ENCODE results near the gene IFT20.

Gene IFT20

DNA sequence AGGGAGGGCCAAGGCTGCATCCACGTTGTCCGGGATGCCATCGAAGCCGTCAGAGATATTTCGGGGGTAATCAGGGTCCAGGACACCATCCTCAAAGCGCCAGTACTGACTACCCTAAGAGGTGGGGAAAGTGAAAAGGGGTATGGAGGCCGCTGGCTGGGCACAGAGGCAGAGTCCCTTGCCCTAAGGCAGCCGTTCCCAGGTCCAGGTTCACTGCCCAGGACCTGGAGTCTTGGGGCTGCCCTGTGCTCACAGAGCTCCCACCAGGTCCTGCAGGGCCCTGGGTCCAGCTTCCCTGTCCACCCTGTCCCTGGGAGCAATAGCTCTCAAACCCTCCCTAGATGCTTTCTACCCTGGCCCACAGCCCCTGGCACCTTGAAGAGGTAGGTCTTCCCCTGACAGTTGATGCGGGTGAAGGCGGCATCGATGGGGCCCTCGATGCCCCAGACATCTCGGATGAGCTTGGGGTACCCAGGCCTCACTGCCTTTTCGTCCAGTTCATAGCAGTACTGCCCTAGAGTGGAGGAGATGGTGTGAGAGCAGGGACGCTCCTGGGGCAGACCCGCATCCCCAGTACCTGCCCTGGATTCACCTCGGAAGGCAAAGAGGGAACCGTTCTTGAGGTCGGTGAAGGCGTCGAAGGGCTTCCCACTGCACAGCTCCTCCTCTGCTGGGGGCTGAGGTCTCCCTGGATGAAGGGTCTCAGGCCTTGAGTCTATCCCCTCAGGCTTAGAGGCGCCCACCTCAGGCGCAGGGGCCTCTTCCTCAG lies 33.8 kb upstream of the IFT20 start:
- no peak for DNase-seq (ENCODE audit: low read depth)
- TF ChIP-seq, protein P1, sequence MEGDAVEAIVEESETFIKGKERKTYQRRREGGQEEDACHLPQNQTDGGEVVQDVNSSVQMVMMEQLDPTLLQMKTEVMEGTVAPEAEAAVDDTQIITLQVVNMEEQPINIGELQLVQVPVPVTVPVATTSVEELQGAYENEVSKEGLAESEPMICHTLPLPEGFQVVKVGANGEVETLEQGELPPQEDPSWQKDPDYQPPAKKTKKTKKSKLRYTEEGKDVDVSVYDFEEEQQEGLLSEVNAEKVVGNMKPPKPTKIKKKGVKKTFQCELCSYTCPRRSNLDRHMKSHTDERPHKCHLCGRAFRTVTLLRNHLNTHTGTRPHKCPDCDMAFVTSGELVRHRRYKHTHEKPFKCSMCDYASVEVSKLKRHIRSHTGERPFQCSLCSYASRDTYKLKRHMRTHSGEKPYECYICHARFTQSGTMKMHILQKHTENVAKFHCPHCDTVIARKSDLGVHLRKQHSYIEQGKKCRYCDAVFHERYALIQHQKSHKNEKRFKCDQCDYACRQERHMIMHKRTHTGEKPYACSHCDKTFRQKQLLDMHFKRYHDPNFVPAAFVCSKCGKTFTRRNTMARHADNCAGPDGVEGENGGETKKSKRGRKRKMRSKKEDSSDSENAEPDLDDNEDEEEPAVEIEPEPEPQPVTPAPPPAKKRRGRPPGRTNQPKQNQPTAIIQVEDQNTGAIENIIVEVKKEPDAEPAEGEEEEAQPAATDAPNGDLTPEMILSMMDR (IDR thresholded peaks at IDR 0.05; ENCODE audit: control insufficient read depth, insufficient read depth, low read depth, low read length, missing control alignments) = no peak
- no peak overlapping the region for H3K4me3 ChIP-seq (ENCODE audit: control insufficient read depth, low read depth, low read length)

DNA sequence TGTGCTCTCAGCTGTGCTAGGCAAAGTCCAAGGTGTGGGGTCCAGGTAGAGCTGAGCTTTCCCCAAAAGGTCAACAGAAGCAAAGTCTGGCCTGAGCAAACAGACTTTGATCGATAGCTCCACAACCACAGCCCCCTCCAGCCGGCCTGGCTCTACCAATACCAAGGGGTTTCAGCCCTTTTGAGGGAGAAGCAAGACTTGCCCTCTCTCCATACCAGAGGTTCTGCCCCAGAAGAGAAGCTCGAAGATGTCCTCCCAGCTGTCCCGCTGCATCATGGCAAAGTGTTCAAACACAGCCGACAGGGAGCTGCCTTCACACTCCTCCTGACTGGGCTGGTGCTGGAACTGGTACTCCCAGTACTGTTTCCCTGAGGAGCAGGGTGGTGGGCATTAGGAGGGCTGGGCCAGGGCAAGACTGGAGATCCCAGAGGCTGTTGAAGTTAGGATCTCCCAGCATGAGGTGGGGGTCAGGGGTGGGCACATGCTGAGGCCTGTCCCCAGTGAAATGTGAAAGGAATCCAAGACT lies 33.1 kb upstream of the IFT20 start:
- H3K4me3 ChIP-seq (ENCODE audit: control insufficient read depth, low read depth, low read length) = no peak overlapping the region
- TF ChIP-seq, protein P1 (IDR thresholded peaks at IDR 0.05; ENCODE audit: control insufficient read depth, insufficient read depth, low read depth, low read length, missing control alignments) = no peak
- no peak for DNase-seq (ENCODE audit: low read depth)

DNA sequence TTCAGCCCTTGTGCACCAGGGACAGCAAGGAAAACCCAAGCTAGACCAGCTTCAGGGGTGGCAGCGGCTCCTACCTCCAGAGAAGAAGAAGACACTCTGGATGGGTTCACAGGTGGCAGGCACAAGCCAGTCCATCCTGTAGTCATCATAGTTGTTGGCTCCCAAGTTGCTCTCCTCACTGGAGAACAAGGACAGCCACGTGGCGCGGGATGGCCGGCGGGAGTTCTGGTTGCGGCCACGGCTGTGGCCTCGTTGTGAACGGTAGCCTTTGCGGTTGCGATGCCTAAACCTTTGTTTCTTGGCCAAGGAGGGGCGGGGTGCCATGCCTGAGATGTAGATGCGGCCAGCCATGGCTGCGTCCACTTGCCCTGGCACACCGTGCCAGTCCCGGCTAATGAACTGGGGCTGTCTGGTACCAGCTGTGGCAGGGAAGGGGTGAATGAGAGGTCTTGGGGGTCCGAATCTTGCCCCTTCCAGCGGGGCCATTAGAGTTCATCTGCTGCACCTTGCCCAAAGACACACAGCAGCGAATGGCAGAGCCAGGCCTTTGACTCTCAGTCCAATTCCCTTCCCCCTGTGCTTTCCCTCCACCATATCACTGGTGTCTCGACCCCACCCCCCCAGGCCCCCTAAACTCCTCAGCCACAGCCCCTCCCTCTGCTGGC lies 32.5 kb upstream of the IFT20 start:
- DNase-seq (ENCODE audit: low read depth) = no peak
- H3K4me3 ChIP-seq (ENCODE audit: control insufficient read depth, low read depth, low read length) = no peak overlapping the region
- TF ChIP-seq, protein P1 (IDR thresholded peaks at IDR 0.05; ENCODE audit: control insufficient read depth, insufficient read depth, low read depth, low read length, missing control alignments) = no peak

DNA sequence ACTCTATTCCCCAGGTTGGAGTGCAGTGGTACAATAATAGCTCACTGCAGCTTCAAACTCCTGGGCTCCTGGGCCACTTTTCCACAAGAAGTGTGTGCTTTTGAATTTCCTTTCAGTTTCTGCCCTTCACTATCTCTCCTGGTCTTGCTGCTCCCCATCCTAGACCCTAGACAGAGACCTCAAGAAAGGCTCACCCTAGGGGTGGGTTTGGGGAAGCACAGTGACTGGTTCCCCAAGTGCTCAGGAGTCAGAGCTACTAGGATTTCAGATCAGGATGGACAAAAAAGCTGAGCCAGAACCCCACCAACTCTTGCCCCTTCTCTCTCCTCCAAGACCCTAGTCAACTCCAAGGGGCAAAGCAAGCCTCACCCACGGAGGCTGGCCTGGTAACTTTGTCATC lies 31.3 kb upstream of the IFT20 start:
- DNase-seq (ENCODE audit: low read depth) = no peak
- TF ChIP-seq, protein P1 (IDR thresholded peaks at IDR 0.05; ENCODE audit: control insufficient read depth, insufficient read depth, low read depth, low read length, missing control alignments) = no peak
- no peak overlapping the region for H3K4me3 ChIP-seq (ENCODE audit: control insufficient read depth, low read depth, low read length)

DNA sequence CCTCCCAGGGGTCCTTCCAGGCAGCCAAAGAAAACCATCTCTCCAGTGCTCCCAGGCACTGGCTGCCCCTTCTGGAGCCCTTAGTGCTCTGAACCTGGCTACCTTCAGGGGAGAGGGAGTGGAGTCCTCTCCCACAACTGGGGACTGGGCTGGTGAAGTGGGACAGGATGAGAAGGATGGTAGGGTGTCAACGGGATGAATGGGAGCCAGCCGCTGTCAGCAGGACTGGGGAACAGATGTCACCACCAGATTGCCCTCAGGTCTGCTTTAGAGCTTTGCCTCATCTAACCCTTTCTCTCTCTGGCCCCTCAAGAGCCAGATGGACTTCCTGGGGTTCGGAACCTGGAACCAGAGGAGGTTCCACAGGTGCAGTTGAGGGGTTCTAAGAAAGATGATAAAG lies 30.2 kb upstream of the IFT20 start:
- H3K4me3 ChIP-seq (ENCODE audit: control insufficient read depth, low read depth, low read length) = no peak overlapping the region
- DNase-seq (ENCODE audit: low read depth) = no peak
- TF ChIP-seq, protein P1 (IDR thresholded peaks at IDR 0.05; ENCODE audit: control insufficient read depth, insufficient read depth, low read depth, low read length, missing control alignments) = no peak

DNA sequence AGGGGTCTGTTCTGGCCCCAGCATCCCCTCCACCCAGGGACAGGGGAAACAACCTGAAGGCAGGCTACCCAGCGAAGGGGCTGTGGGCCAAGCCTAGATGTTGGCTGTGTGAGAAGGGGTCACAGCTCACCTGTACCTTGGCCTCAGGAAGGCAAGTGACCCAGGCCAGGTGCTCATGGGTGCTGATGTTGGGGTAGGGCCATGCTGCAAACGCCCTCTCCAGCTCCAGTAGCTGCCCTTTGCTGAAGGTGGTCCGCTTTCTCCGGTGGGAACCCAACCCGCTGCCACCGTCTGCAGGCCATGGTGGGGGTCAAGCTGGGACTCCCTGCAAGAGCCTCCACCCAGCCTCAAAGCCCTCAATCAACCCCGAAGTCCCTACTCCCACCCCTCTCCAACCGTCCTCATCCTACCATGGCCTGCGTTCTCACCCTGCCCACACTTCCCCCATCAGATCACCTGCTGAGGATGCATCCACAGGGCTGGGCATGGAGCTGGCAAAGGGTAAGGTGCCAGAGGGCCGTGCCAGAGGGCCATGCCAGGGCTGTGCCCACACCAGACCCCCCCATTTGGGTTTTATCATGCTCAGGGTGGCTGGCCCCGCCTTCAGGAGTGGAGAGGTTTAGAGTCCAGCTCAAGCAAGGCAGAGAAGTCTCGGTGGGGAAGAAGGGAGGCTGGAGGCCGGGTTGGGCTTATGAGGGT lies 29.5 kb upstream of the IFT20 start, which contains the start of gene SEBOX:
Gene SEBOX (minus strand): TSS at position 535 of the 699 bp plus-strand sequence. CDS start 48 bp downstream, at position 487.
- TF ChIP-seq, protein P1 (IDR thresholded peaks at IDR 0.05; ENCODE audit: control insufficient read depth, insufficient read depth, low read depth, low read length, missing control alignments) = no peak
- no peak for DNase-seq (ENCODE audit: low read depth)
- no peak within 1 kb of the TSS for H3K4me3 ChIP-seq (ENCODE audit: control insufficient read depth, low read depth, low read length)

All from AG09309 (cell line).